K562 (cell line): ENCODE measurements around the gene ARHGAP15. TPM values are rescaled to one million over a fixed set of nuclear protein-coding genes. Genes with fewer than 3 reads are reported as not detected.

ENCODE experiments used
- ATAC-seq: fragments of 200-7000 bp; cut with Tn5 transposase; 3 replicates; pipeline ENCODE4 v1.9.1; 2020; ENCODE audit warnings: moderate library complexity
- BruUV-seq: library from RNA; stranded (reverse); fragments of 400-500 nt; replicated peaks from 2 replicates; lab custom pipeline; 2021; lab: Mats Ljungman, UMichigan
- CTCF ChIA-PET: fragments of 300-600 bp; formaldehyde crosslinking; extraction: SDS; loops from one replicate; lab custom pipeline; 2021; ENCODE audit warnings: low intra/inter-chr PET ratio; lab: Yijun Ruan, JAX
- POLR2A ChIA-PET: fragments of 300-600, 350-650 bp; sonication (Branson Sonifier 250); formaldehyde crosslinking; extraction: SDS; loops from one replicate; lab custom pipeline; 2021; ENCODE audit warnings: antibody characterized with exemption, inconsistent platforms; lab: Yijun Ruan, JAX
- DNase-seq, 4 experiments: peaks; one replicate each; pipeline versions ENCODE4 v3.0.0 to v3.0.0-alpha.2; 2011 to 2018; ENCODE audit warnings: low spot score in 3 of 4, mixed read lengths in 3 of 4; ENCODE audit errors: extremely low read depth in 1 of 4
- FAIRE-seq: peaks from 2 replicates; lab custom pipeline; 2011; peaks lifted over from hg19 to GRCh38; lab: Jason Lieb, UNC
- H2AFZ ChIP-seq: 2 replicates; pipeline ENCODE4 v1.6.0; 2011; ENCODE audit warnings: low read depth, low read length, control low read depth, inconsistent platforms
- H3K27ac ChIP-seq: fragments of 200-600 bp; 3 replicates; pipeline ENCODE4 v1.8.0; 2011; ENCODE audit warnings: low read depth, mild to moderate bottlenecking, control low read depth, inconsistent platforms, low read length, moderate library complexity, mixed read lengths; ENCODE audit errors: extremely low read depth
- H3K27me3 ChIP-seq, 2 experiments: fragments of 300-600 bp in 1 of 2; 2 replicates in 1 of 2; 3 replicates in 1 of 2; pipeline versions ENCODE4 v1.6.0 to v1.8.0; 2011; ENCODE audit warnings: inconsistent platforms in 2 of 2, low read length in 2 of 2, mild to moderate bottlenecking in 1 of 2, mixed read lengths in 1 of 2, moderate library complexity in 1 of 2; ENCODE audit not compliant: control insufficient read depth in 2 of 2, insufficient read depth in 2 of 2
- H3K36me3 ChIP-seq: fragments of 300-600 bp; 3 replicates; pipeline ENCODE4 v1.8.0; 2011; ENCODE audit warnings: mild to moderate bottlenecking, low read length, inconsistent platforms; ENCODE audit not compliant: control insufficient read depth, insufficient read depth
- H3K4me1 ChIP-seq, 2 experiments: fragments of 200-600 bp in 1 of 2; replicated peaks in 1 of 2; 2 replicates in 1 of 2; 3 replicates in 1 of 2; pipeline versions ENCODE4 v1.5.1 to v1.8.0; 2011; ENCODE audit warnings: inconsistent platforms in 2 of 2, low read length in 2 of 2, mild to moderate bottlenecking in 1 of 2, mixed read lengths in 1 of 2, moderate library complexity in 1 of 2; ENCODE audit not compliant: control insufficient read depth in 2 of 2, insufficient read depth in 2 of 2
- H3K4me2 ChIP-seq: 2 replicates; pipeline ENCODE4 v1.6.1; 2011; ENCODE audit warnings: low read length, control low read depth, inconsistent platforms, mixed read lengths; ENCODE audit not compliant: insufficient read depth
- H3K4me3 ChIP-seq: fragments of 200-600 bp; sonication (generic), shearing (Covaris generic); 2 replicates; pipeline ENCODE4 v1.5.1; 2016; ENCODE audit warnings: control low read depth, inconsistent platforms
- H3K79me2 ChIP-seq: fragments of 200-600 bp; 3 replicates; pipeline ENCODE4 v1.8.0; 2011; ENCODE audit warnings: low read length, inconsistent platforms; ENCODE audit not compliant: control insufficient read depth, insufficient read depth
- H3K9ac ChIP-seq, 2 experiments: 2 replicates each; pipeline versions ENCODE4 v1.6.0 to v1.6.1; 2011; ENCODE audit warnings: low read depth in 2 of 2, low read length in 2 of 2, control low read depth in 1 of 2, inconsistent platforms in 1 of 2, mild to moderate bottlenecking in 1 of 2, mixed read lengths in 1 of 2; ENCODE audit not compliant: insufficient read depth in 1 of 2
- H3K9me1 ChIP-seq: one replicate; pipeline ENCODE4 v1.6.0; 2011; ENCODE audit warnings: inconsistent platforms, mild to moderate bottlenecking, low read length, moderate library complexity; ENCODE audit not compliant: control insufficient read depth, insufficient read depth
- H3K9me3 ChIP-seq: replicated peaks from 2 replicates; pipeline ENCODE4 v1.5.1; 2011; ENCODE audit warnings: low read depth, low read length, inconsistent platforms; ENCODE audit not compliant: control insufficient read depth, insufficient read depth
- H4K20me1 ChIP-seq: replicated peaks from 2 replicates; pipeline ENCODE4 v1.6.1; 2011; ENCODE audit warnings: low read length, inconsistent platforms, mixed read lengths; ENCODE audit not compliant: control insufficient read depth, insufficient read depth
- CBX3 ChIP-seq, 2 experiments: IDR thresholded peaks; 1 replicate in 1 of 2; 2 replicates in 1 of 2; pipeline ENCODE4 v1.6.1; 2012; ENCODE audit warnings: inconsistent platforms in 2 of 2, low read length in 2 of 2, borderline replicate concordance in 1 of 2, control low read depth in 1 of 2
- CXXC5 ChIP-seq: fragments of 250-450 bp; sonication (Bioruptor Pico); IDR thresholded peaks from 2 replicates; pipeline ENCODE4 v1.8.0; 2022; ENCODE audit warnings: inconsistent platforms, mild to moderate bottlenecking, moderate library complexity
- ELF2 ChIP-seq: fragments of 250-450 bp; sonication (Bioruptor Pico); IDR thresholded peaks from 2 replicates; pipeline ENCODE4 v1.5.0; 2021; ENCODE audit warnings: mild to moderate bottlenecking
- KDM4B ChIP-seq, 2 experiments: fragments of 450-650 bp in 1 of 2; sonication (generic) in 1 of 2; IDR thresholded peaks; 2 replicates each; pipeline ENCODE4 v1.6.1; 2016 to 2017; ENCODE audit warnings: borderline replicate concordance in 2 of 2, antibody characterized with exemption in 1 of 2, low read depth in 1 of 2, mild to moderate bottlenecking in 1 of 2
- NCOA4 ChIP-seq: fragments of 450-650 bp; IDR thresholded peaks from 2 replicates; pipeline ENCODE4 v1.6.1; 2018; ENCODE audit warnings: mild to moderate bottlenecking; ENCODE audit not compliant: partially characterized antibody
- PTBP1 ChIP-seq: fragments of 200-400 bp; formaldehyde crosslinking; IDR thresholded peaks from 2 replicates; pipeline ENCODE4 v1.6.1; 2017; ENCODE audit warnings: low read depth, low read length
- RFX7 ChIP-seq: fragments of 250-450 bp; sonication (Bioruptor Pico); IDR thresholded peaks from 2 replicates; pipeline ENCODE4 v1.5.1; 2021; ENCODE audit warnings: mild to moderate bottlenecking
- SIRT6 ChIP-seq: IDR thresholded peaks from one replicate; pipeline ENCODE4 v1.6.1; 2012; ENCODE audit warnings: low read depth, mild to moderate bottlenecking, control low read depth, inconsistent platforms, low read length, moderate library complexity
- SRSF9 ChIP-seq: fragments of 200-400 bp; formaldehyde crosslinking; IDR thresholded peaks from 2 replicates; pipeline ENCODE4 v1.6.1; 2017; ENCODE audit warnings: low read depth, low read length, borderline replicate concordance
- TGIF2 ChIP-seq: sonication (generic); formaldehyde crosslinking; IDR thresholded peaks from 2 replicates; pipeline ENCODE4 v1.8.1; 2022; ENCODE audit warnings: mild to moderate bottlenecking, missing genetic modification reagents, moderate library complexity
- U2AF1 ChIP-seq: fragments of 200-400 bp; formaldehyde crosslinking; optimal IDR thresholded peaks from 2 replicates; pipeline ENCODE3; 2017; ENCODE audit warnings: mild to moderate bottlenecking, low read depth, low read length, moderate library complexity
- XRCC5 ChIP-seq: fragments of 200-400 bp; formaldehyde crosslinking; IDR thresholded peaks from 2 replicates; pipeline ENCODE4 v1.6.1; 2017; ENCODE audit warnings: low read depth, mild to moderate bottlenecking, low read length
- ZNF197 ChIP-seq: fragments of 200-800 bp; sonication (Bioruptor generic); IDR thresholded peaks from 2 replicates; pipeline ENCODE4 v1.6.1; 2016; ENCODE audit warnings: low read depth, missing genetic modification characterization, missing compliant biosample characterization
- ZNF3 ChIP-seq: fragments of 250-450 bp; sonication (Bioruptor Pico); IDR thresholded peaks from 2 replicates; pipeline ENCODE4 v1.5.0; 2021; ENCODE audit warnings: mild to moderate bottlenecking, moderate library complexity
- WGBS: fragments of 100-300 bp; shearing (Covaris generic); methylation state at CpG from one replicate; pipeline ENCODE4 v1.1.6; 2016; ENCODE audit warnings: low coverage, mixed read lengths; ENCODE audit not compliant: insufficient coverage; ENCODE audit errors: missing lambda C conversion rate; 5-methylcytosine and 5-hydroxymethylcytosine counted together
- in situ Hi-C: fragments of 300-500 bp; cut with MboI; formaldehyde crosslinking; loops from 4 replicates; pipeline ENCODE4 v1.15.0; 2018; ENCODE audit warnings: inconsistent platforms, mixed read lengths
- intact Hi-C: fragments of 100-400 bp; cut with micrococcal nuclease; formaldehyde crosslinking; loops from 2 replicates; pipeline ENCODE4 v1.14.2; 2022
- polyA plus RNA-seq, 8 experiments: library from polyadenylated mRNA; depleted of rRNA in 4 of 8; stranded (reverse) in 5 of 8; unstranded in 3 of 8; fragments of >200 nt; fragmentation: Nextera tagmentation in 2 of 8; fragmentation: Illumina TruSeq in 1 of 8; extraction: Ambion mirVana in 2 of 8; extraction: Trizol in 1 of 8; gene quantifications; 2 replicates each; pipeline versions ENCODE4 v1.2.1 to v1.2.3, GENCODE V29; 2011 to 2014; ENCODE audit warnings: inconsistent platforms in 1 of 8, missing spikeins in 1 of 8
- total RNA-seq, 7 experiments: library from RNA; depleted of rRNA in 6 of 7; stranded (reverse); fragments of >200 nt in 6 of 7; fragmentation: Illumina TruSeq in 2 of 7; extraction: Trizol in 2 of 7; gene quantifications; 2 replicates each; pipeline versions ENCODE4 v1.2.1 to v1.2.3, GENCODE V29; 2011 to 2021; ENCODE audit warnings: low replicate concordance in 1 of 7

Gene ARHGAP15
- total and polyA plus RNA-seq, 9 of the 15 experiments (the other 6 are each of a cell fraction or from before 2014, with no cell fraction given), result 1.5 to 17.9 (median 7.9) TPM

GRCh38 chr2:143503280-143503679 is 374.1 kb downstream of the ARHGAP15 start:
- ChIA-PET POLR2A (interaction anchor here (0.8 kb wide), 2 partner anchors 9 to 13 kb away, joined by 3 to 4 read pairs; no protein-coding TSS in a partner anchor), CTCF (no interaction called here)
- Histone ChIP-seq H3K79me2 (no peaks in the 10 kb centered on the region), H3K4me1 (no peaks in the 10 kb centered on the region), H3K36me3 (no peaks in the 10 kb centered on the region), H2AFZ (no peak overlapping the region), H3K27ac (no peak overlapping the region), H3K4me2 (no peak overlapping the region), H3K4me3 (no peak overlapping the region), H3K9me1 (no peaks in the 10 kb centered on the region), H4K20me1 (no peaks in the 10 kb centered on the region), H3K9me3 (no peaks in the 10 kb centered on the region), H3K9ac (no peak overlapping the region), H3K27me3 (no peaks in the 10 kb centered on the region)
- FAIRE-seq (no peak), DNase-seq (no peak), ATAC-seq (no peak)
- BruUV-seq, result no TSS peak
- TF ChIP-seq U2AF1, result no peak
- no peak for TF ChIP-seq NCOA4
- TF ChIP-seq SRSF9, result no peak
- no peak for TF ChIP-seq XRCC5
- TF ChIP-seq ZNF3 (CRISPR knock-in tag), result no peak
- TF ChIP-seq RFX7 (CRISPR knock-in tag), result no peak
- no peak for TF ChIP-seq PTBP1
- no peak for TF ChIP-seq ELF2 (CRISPR knock-in tag)
- TF ChIP-seq CXXC5, result no peak
- no peak for TF ChIP-seq CBX3 (IDR thresholded peaks at IDR 0.05; ENCODE audit: borderline replicate concordance in 1 of 2, low read length in 2 of 2)
- TF ChIP-seq ZNF197, result no peak
- TF ChIP-seq SIRT6, result no peak
- TF ChIP-seq TGIF2, result no peak
- no peak for TF ChIP-seq KDM4B (IDR thresholded peaks at IDR 0.05; ENCODE audit: borderline replicate concordance in 2 of 2, low read depth in 1 of 2)
- 21% methylated on average over 2 of the region's 2 CpGs for WGBS
- in situ Hi-C loops, result no loop called here
- intact Hi-C loops, result no loop called here
